Peyer's patch (tissue), 4 donors: ENCODE results near the gene GRK6. TPM values are rescaled to one million over a fixed set of nuclear protein-coding genes. Genes with fewer than 3 reads are reported as not detected.

Experiments used
- DNase-seq, 3 donors: peaks; one replicate each; pipeline ENCODE4 v3.0.0-alpha.2; 2017 to 2019
- H3K27ac ChIP-seq, 4 donors: fragments of 200-600 bp; sonication (generic); one replicate each; pipeline ENCODE4 v1.5.1; 2016 to 2019
- H3K27me3 ChIP-seq, 2 donors: fragments of 200-600 bp; sonication (generic); one replicate each; pipeline ENCODE4 v1.5.1; 2019
- H3K36me3 ChIP-seq, 3 donors: fragments of 200-600 bp; sonication (generic); one replicate each; pipeline ENCODE4 v1.5.1; 2016 to 2019
- H3K4me1 ChIP-seq, 4 donors: fragments of 200-600 bp; sonication (generic); one replicate each; pipeline ENCODE4 v1.5.1; 2016 to 2019
- H3K4me3 ChIP-seq, 4 donors: fragments of 200-600 bp; sonication (generic); 1 replicate in 3 of 4; 2 replicates in 1 of 4; pipeline ENCODE4 v1.5.1; 2016 to 2019; ENCODE audit warnings: mild to moderate bottlenecking in 1 of 4
- H3K9me3 ChIP-seq, 4 donors: fragments of 200-600 bp; sonication (generic); one replicate each; pipeline ENCODE4 v1.5.1; 2016 to 2019; ENCODE audit warnings: mild to moderate bottlenecking in 1 of 4
- CTCF ChIP-seq, 6 experiments: fragments of 450-650 bp in 4 of 6; fragments of 200-600 bp in 2 of 6; sonication (generic) in 1 of 6; IDR thresholded peaks; one replicate each; pipeline ENCODE4 v1.5.1; 2017 to 2019; ENCODE audit warnings: antibody characterized with exemption in 6 of 6, mild to moderate bottlenecking in 3 of 6, moderate library complexity in 1 of 6
- POLR2A ChIP-seq, 2 donors: fragments of 450-650 bp; IDR thresholded peaks; one replicate each; pipeline ENCODE4 v1.5.1; 2017; ENCODE audit warnings: antibody characterized with exemption in 2 of 2, mild to moderate bottlenecking in 2 of 2, moderate library complexity in 2 of 2
- total RNA-seq, 4 donors: library from RNA; depleted of rRNA; stranded (reverse); fragments of >200 nt; gene quantifications; one replicate each; pipeline ENCODE4 v1.1.0, GENCODE V29; 2016

Gene GRK6
- total RNA-seq, 4 donors from 2014 or later = 36.2 to 140 (median 40.7) TPM

- Histone ChIP-seq H3K36me3 (no peaks in the 10 kb centered on the region), H3K4me1 (peaks cover 0 to 24% (median 21%) of the 10 kb centered on the region in 4 donors), H3K27ac (no peak overlapping the region), H3K27me3 (no peaks in the 10 kb centered on the region), H3K4me3 (no peak overlapping the region), H3K9me3 (no peaks in the 10 kb centered on the region)
- TF ChIP-seq CTCF (IDR thresholded peaks at IDR 0.05) (no peak), POLR2A (IDR thresholded peaks at IDR 0.05) (no peak)
- no peak for DNase-seq
Measured at GRCh38 chr5:177393206-177393765, 33.2 kb upstream of the GRK6 start.

GRCh38 chr5:177393990-177394389 lies 32.5 kb upstream of the GRK6 start:
- Histone ChIP-seq H3K4me1 (peaks cover 0 to 19% (median 17%) of the 10 kb centered on the region in 4 donors), H3K27me3 (no peaks in the 10 kb centered on the region), H3K27ac (no peak overlapping the region), H3K36me3 (no peaks in the 10 kb centered on the region), H3K4me3 (no peak overlapping the region), H3K9me3 (no peaks in the 10 kb centered on the region)
- TF ChIP-seq POLR2A (IDR thresholded peaks at IDR 0.05) (no peak), CTCF (IDR thresholded peaks at IDR 0.05) (no peak)
- no peak for DNase-seq

- TF ChIP-seq CTCF (IDR thresholded peaks at IDR 0.05) (no peak), POLR2A (IDR thresholded peaks at IDR 0.05) (no peak)
Measured at GRCh38 chr5:177396078-177396477, 30.4 kb upstream of the GRK6 start.

GRCh38 chr5:177396807-177397206 lies 29.7 kb upstream of the GRK6 start:
- DNase-seq = no peak
- H3K4me1 ChIP-seq = peaks cover 0 to 11% (median 0%) of the 10 kb centered on the region in 4 donors

More at GRCh38 chr5:177396078-177396477, 30.4 kb upstream of the GRK6 start:
- DNase-seq = no peak
- Histone ChIP-seq H3K27ac (no peak overlapping the region), H3K4me3 (no peak overlapping the region), H3K9me3 (peaks cover 0 to 5% (median 0%) of the 10 kb centered on the region in 4 donors), H3K36me3 (no peaks in the 10 kb centered on the region), H3K27me3 (peaks cover 0 to 9% of the 10 kb centered on the region in 2 donors), H3K4me1 (peaks cover 0 to 11% (median 0%) of the 10 kb centered on the region in 4 donors)

GRCh38 chr5:177397875-177398390 lies 28.5 kb upstream of the GRK6 start:
- Histone ChIP-seq H3K9me3 (peaks cover 0 to 5% (median 0%) of the 10 kb centered on the region in 4 donors), H3K4me1 (peaks cover 0 to 21% (median 5%) of the 10 kb centered on the region in 4 donors), H3K4me3 (no peak overlapping the region), H3K27me3 (peaks cover 0 to 19% of the 10 kb centered on the region in 2 donors), H3K27ac (no peak overlapping the region), H3K36me3 (no peaks in the 10 kb centered on the region)
- TF ChIP-seq CTCF (IDR thresholded peaks at IDR 0.05) (no peak), POLR2A (IDR thresholded peaks at IDR 0.05) (no peak)
- DNase-seq = no peak

More at GRCh38 chr5:177396807-177397206, 29.7 kb upstream of the GRK6 start:
- no peak for TF ChIP-seq POLR2A (IDR thresholded peaks at IDR 0.05)
- no peak for TF ChIP-seq CTCF (IDR thresholded peaks at IDR 0.05)
- Histone ChIP-seq H3K27ac (no peak overlapping the region), H3K9me3 (peaks cover 0 to 5% (median 0%) of the 10 kb centered on the region in 4 donors), H3K36me3 (no peaks in the 10 kb centered on the region), H3K4me3 (no peak overlapping the region), H3K27me3 (peaks cover 0 to 9% of the 10 kb centered on the region in 2 donors)
